Measurements from ENCODE around the gene SVEP1.

SVEP1 gene

DNA sequence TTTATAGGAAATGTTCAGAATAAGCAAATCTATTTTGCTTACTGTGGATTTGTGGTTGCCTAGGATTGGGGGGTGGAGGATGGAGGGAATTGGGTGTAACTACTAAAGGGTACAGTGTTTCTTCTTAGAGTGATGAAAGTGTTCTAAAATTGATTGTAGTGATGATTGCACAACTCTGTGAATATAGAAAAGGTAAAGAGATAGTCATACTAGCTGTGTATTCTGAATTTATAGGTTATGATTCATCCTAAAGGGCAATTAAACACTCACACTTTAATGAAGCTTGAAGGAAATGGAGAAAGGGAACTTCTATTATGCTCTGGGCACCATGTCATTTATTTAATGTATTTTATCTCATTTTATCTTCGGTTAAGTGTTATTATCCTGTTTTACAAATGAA, 251.8 kb downstream of the SVEP1 start:
- DNase-seq, result no peak

DNA sequence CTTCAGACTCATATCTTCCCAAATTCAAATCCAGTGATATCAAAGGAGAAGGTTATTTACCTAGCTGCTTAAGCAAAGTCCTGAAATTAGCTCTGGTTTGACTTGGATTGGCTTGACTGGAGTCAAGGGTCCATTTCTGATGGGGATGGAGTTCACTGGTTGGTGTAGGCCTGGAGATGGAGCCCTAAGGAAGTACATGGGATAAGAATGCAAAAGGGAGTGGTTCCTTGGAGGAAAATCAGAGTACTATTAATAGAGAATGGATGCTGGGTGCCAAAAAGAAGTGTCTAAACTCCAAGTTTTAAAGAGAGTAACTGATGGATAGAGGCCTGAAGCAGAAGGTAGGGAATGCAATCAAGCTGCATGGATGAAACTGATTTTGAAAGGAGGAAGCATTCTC, 255.7 kb downstream of the SVEP1 start:
- no peak for DNase-seq

- DNase-seq, result no peak
Observed at GRCh38 chr9:110320651-110321445, 258.7 kb downstream of the SVEP1 start.

DNA sequence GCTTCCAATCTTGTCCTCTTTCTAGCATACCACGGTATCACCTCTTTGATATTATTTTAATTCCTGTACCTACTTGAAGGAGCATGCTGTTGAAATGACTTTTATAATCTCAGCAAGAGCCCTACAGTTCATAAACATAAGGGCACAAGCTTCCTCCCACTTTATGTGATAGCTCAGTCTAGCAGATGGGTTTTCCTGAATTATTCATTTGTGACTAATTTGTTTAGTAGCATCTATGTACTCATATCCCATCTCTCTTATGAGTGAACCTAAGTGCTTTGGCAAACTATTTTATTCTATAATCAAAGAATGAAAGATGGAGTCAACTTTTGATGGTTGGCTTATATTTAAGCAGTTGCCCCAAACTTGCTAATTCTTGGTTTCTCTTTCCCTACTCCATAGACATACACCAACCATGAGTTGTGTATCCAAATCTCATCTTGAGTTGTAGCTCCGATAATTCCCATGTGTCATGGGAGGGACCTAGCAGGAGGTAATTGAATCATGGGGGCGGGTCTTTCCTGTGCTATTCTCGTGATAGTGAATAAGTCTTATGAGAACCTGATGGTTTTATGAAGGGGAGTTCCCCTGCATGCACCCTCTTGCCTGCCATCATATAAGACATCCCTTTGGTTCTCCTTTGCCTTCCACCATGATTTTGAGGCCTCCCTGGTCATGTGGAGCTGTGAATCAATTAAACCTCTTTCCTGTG, 259.6 kb downstream of the SVEP1 start:
- DNase-seq, result no peak

GRCh38 chr9:110317911-110318310, 261.6 kb downstream of the SVEP1 start:
- no peak for DNase-seq

DNA sequence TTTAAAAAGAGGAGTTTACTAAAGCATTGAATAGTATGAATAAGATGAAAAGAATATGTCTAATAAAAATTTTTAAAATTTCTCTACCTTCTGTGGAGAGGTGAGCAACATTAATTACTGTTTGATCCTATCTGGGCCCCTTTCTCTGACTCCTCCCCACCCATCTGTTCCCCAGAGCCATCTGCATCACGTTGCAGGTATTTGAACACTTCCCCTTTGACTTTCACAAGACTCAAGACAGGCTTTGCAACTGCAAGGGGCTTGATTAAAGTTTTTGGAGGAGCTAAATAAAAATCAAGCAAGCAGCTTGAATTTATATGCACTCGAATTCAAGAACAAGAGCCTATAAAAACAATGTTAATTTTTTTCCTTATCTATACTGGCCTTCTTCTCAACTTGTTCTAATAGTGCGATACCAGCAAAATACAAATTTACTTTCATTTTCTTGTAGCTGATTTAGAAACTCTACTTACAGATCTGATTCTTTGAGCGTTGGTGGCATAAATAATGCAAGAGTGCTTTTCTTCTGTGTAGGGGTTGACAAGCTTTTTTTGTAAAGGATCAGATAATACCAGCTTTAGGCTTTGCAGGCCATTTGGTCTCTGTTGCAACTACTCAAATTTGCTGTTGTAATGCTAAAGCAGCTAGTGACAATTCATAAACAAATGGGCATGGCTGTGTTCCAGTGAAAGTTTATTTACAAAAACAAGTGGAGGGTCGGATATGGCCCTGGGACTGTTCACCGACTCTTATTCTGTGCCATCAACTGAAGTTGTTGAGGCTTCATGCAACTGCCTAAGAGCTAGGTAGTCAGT, 263.1 kb downstream of the SVEP1 start:
- no peak for DNase-seq
